NT2/D1 (cell line): ENCODE results near the gene PWP1.

Source experiments
- SUZ12 ChIP-seq: IDR thresholded peaks from 2 replicates; pipeline ENCODE4 v1.6.1; 2011; ENCODE audit not compliant: insufficient read length, insufficient read depth; ENCODE audit errors: extremely low read depth
- YY1 ChIP-seq: IDR thresholded peaks from 2 replicates; pipeline ENCODE4 v1.6.1; 2011; ENCODE audit not compliant: insufficient read length, insufficient read depth
- ZNF274 ChIP-seq: IDR thresholded peaks from 2 replicates; pipeline ENCODE4 v1.6.1; 2011; ENCODE audit warnings: mild to moderate bottlenecking, low read depth, low read length

DNA sequence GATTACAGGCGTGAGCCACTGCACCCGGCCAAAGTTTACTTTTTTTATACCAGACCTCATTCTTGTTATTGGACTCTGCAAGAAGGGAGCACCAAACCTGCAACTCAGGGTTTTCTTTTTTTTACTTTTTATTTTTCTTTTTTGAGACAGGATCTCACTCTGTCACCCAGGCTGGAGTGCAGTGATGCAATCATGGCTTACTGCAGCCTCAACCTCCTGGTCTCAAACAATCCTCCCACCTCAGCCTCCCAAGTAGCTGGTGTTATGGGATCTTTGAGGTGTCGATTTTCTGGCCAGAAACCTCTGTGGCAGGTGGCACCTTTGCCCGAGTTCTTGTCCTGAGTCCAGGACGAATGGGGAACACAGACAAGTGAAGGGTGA is 4.2 kb upstream of the PWP1 start:
- no peak for TF ChIP-seq ZNF274
- TF ChIP-seq YY1: no peak
- no peak for TF ChIP-seq SUZ12
